Tibial nerve (tissue), 3 donors: ENCODE results near the gene PON3.

Experiments used
- CTCF ChIP-seq, 5 experiments: fragments of 200-600 bp in 3 of 5; fragments of 450-650 bp in 2 of 5; sonication (generic) in 3 of 5; IDR thresholded peaks; one replicate each; pipeline ENCODE4 v1.5.1; 2016 to 2019; ENCODE audit warnings: antibody characterized with exemption in 5 of 5, mild to moderate bottlenecking in 3 of 5, moderate library complexity in 2 of 5
- POLR2A ChIP-seq, 2 donors: fragments of 450-650 bp; IDR thresholded peaks; one replicate each; pipeline ENCODE4 v1.6.1; 2017; ENCODE audit warnings: antibody characterized with exemption in 2 of 2, mild to moderate bottlenecking in 2 of 2, moderate library complexity in 2 of 2

GRCh38 chr7:95430864-95431263 lies 34.7 kb upstream of the PON3 start:
- TF ChIP-seq CTCF (IDR thresholded peaks at IDR 0.05), result no peak
- TF ChIP-seq POLR2A (IDR thresholded peaks at IDR 0.05), result no peak
